HG03342 (cell line): ENCODE measurements around the gene UBE3C.

ENCODE experiments used
- ATAC-seq: cut with Tn5 transposase; IDR thresholded peaks from one replicate; pipeline ENCODE4 v1.9.1; 2021; ENCODE audit warnings: mild to moderate bottlenecking, moderate library complexity; ENCODE audit not compliant: unreplicated experiment

Gene UBE3C

DNA sequence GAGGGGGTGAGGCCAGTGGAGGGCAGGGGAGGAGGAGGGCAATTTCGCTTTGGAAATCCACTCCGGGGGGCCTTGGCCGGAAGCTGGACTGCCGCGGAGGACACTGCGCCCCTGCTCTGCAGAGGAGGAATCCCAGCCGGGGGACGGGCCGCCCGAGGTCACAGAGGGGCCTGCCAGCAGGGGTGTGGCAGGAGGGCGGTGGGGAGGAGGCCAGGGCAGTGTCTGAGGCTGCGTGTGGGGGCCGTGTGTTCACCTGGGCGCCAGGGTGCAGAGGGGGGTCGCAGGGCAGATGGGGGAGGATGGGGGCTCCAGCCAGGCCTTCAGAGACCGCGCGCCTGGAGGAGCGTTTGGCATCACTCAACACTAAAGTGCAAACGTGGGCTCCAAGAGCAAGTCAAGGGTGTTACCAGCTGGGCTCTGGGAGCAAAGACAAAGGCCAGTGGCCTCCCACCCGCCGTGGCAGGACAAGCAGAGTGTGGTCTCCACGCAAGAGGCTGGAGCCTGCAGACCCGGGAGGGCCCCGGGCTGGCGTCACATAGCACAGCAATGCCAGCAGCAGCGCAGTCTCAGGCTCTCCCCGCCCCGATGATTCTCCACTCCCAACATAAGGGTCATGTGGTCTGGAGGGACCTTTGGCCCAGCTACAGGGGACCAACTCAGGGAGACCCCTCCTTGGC, 152.8 kb downstream of the UBE3C start:
- no peak for ATAC-seq

- no peak for ATAC-seq
Observed at GRCh38 chr7:157292258-157292657, 153.5 kb downstream of the UBE3C start.

GRCh38 chr7:157292770-157293412, 154.2 kb downstream of the UBE3C start:
- no peak for ATAC-seq

GRCh38 chr7:157293413-157293788, 154.7 kb downstream of the UBE3C start:
- ATAC-seq: no peak

DNA sequence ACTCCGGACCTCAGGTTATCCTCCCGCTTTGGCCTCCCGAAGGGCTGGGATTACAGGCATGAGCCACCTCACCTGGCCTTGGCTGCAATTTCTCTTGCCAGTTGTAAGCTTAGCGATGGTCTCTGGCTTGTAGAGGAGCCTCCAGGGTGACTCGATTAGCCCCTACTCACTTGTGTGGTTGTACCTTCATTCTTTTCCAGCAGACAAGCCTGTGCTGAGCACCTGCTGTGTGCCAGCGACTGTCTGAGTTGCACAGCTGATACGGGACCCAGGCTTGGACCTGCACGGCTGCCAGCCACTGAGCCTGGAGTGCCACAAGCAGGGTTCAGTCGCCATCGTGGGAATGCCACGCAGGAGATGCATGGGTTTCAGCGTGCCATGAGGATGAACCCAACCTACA, 156.0 kb downstream of the UBE3C start:
- no peak for ATAC-seq

DNA sequence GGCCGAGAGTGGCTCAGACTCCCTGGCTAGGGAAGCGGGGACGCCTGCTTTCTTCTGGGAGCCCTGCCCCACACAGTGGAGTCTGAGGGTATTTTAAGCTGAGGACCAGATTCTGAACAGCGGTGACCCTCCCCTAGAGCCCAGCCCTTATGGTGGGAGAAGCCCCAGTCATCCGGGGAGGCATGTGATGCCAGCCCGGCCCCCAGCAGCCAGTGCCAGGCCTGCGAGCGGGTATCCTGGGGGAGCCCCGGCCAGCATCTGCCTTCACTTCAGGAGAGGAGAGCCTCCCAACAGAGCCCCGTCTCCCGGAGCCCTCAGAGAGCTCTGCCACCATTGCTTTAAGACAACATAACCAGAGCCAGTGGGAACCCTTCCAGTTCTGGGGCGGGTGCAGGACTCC, 156.6 kb downstream of the UBE3C start:
- no peak for ATAC-seq

DNA sequence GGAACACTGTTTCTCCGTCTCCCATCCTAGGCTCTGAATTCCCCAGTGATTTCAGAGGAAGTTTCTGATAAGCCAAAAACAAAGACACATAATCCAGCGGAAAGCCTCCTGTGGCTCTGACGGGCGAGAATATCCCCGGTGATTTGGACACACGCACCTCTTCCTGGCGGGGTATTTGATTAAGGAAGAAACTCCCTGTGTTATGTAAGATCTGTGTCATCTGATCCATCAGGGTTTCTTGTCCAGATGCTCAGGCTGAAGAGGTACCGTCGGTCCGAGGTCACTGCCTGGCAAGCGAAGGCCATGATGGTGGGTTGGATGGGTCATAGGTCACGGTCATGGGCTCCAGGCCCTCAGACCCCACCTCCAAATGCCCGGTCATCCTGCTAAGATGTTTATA, 158.5 kb downstream of the UBE3C start:
- no peak for ATAC-seq

DNA sequence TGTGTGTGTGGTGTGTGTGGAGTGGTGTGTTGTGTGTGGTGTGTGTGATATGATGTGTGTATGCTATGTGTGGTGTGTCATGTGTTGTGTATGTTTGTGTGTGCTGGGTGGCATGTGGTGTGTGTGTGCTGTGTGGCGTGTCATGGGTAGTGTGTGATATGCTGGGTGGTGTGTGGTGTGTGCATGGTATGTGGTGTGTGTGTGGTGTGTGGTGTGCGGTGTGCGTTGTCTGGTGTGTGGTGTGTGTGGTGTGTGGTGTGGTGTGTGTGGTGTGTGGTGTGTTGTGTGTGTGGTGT, 160.5 kb downstream of the UBE3C start:
- no peak for ATAC-seq

DNA sequence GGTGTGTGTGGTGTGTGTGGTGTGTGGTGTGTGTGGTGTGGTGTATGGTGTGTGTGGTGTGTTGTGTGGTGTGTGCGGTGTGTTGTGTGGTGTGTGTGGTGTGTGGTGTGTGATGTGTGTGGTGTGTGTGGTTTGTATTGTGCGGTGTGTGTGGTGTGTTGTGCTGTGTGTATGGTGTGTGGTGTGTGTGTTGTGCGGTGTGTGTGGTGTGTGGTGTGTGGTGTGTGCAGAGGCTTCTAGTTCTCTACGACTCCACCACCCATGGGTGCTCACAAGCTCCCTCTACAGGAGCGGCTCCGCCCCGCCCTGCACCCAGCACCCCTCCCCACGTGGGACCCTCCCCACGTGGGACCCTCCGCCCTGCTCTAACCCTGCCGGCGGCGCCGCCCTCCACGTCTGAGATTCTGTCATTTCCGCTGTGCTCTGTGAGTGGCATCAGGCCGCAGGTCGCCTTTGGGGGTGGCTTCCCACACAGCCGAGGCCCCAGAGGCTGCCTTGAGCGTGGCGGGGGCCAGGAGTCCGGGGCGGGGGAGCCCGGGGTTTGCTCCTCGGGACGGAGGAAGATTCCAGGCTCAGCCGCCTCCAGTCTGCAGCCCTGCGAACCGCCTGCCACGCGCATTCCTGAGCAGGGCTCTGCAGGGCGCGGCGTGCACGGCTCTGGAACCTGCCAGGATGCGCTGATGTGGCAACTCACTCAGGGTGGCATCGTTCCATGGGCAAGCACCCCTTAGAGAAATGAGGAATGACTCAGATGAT, 161.1 kb downstream of the UBE3C start:
- ATAC-seq: no peak

GRCh38 chr7:157300369-157300825, 161.7 kb downstream of the UBE3C start:
- no peak for ATAC-seq

- ATAC-seq: no peak
Observed at GRCh38 chr7:157301610-157302120, 162.9 kb downstream of the UBE3C start.

DNA sequence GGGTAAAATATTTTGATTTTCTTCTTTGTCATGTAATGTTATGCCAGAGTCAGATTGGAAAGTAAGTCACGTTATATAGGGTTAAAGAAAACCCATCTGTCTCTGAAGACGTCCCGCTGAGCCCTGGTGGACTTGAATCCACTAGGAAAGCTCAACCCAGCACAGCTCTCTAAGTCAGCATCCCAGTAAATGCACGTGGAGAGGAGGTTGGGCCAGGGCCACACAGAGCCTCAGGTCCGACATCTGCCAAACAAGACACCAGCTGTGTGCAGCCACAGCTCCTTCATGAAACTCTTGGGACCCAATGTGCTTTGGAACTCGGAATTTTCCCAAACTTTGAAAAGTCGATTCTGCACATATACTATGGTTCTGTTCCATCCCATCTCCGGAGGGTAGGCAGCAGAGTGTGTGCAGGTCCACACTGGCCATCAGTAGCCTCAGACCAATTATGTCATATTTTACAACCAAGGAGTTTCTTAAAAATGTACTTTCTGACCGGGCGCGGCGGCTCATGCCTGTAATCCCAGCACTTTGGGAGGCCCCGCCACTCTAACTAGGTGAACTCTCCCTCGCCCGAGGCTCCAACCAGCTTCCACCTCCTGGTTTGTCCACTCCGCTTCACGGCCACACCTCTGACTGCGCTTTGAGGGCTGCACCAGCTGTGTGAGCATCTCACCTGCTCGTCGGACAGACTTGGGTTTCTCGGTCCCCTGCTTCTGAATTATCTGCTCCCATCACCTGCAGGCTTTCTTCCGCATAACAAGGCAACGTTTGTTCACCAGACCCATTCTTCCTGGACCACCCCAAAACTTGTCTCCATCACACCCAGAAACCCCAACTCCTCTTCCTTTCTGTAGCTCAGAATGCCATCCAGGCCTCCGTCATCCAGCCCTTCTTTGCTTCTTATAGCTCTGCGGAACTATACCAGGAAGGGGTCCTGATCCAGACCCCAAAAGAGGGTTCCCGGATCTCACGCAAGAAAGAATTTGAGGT, 168.4 kb downstream of the UBE3C start:
- ATAC-seq: no peak

DNA sequence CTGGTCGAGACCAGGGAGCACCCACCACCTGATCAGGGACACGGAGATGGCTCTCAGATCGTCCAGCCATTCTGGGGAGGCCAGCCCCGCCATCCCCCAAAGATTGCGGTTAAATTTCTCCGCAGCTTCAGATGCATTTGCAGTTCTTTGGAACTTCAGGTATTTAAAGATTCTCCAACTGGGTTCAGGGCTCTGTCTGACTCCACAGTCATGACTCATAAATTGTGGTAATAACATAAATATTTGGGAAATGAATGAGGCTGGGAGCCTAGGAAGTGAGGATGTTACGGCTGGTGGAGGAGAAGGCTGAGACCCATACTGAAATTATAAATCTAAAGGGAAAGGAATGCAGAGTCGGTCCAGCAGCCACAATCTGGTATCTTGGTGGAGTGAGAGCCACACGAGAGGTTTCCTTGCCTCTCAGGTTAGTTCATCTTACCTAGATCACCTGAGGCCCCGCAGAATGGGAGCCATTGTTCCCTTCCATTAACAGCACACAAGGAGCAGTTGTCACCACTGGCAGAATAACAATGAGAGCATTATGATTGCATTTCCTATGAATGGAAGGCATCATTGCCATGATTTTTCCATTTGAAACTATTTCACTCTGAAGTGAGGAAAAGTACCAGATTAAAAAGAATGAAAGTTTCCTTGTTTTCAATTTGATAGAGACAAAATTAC, 171.4 kb downstream of the UBE3C start:
- no peak for ATAC-seq

- ATAC-seq: no peak
Observed at GRCh38 chr7:157310676-157311185, 172.0 kb downstream of the UBE3C start.

DNA sequence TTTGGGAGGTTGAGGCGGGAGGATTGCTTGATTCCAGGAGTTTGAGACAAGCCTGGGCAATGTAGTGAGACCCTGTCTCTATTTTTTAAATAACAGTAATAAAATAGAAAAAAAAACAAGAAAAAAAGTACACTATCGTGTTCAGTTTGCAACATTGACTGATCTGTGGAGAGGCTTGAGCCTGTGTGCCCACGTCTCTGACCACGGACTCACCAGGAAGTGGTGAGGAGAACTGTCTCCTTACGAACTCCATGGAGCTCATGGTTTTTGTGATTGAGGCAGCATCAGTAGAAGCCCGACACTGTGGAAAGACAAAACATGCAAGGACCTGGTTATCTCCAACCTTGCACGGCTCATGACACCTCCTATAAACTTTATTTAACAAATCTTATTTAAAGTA, 174.2 kb downstream of the UBE3C start:
- ATAC-seq: no peak

GRCh38 chr7:157313645-157314044, 174.9 kb downstream of the UBE3C start:
- ATAC-seq: no peak

DNA sequence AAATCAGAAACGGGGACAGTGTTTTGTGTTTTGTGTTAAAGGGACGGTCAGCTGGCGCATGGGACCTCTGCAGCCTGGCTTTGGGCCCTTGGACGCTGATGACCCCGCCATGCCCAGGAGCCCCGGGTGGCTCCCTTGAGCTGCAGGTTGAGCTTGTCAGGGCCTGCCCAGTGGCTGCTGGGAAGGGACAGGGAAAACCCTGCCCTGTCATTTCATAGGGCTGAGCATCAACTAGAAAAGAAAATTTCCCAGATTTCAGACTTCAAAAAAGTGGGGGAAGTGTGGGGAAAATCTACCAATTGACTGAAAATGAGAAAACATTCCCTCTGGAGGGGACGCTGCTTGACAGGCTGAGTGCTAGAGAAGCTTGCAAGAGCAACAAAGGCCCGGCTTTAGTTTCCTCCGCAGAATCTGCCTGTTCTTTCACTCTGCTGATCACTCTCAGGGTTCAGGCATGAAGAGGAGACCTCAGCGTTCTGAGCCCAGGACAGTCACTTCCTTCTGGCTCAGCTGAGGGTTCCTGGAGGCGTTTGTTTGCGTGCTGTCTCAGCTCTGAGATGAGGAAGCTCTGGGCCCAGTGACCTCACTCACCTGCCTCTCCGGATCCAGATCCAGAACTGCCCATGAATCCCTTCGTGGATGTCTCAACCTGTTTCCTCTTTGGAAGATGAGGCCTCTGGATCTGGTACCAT, 179.4 kb downstream of the UBE3C start:
- ATAC-seq: peak; percentile 71
